Panc1 (cell line): ENCODE measurements around the gene PRR19. TPM values are rescaled to one million over a fixed set of nuclear protein-coding genes. Genes with fewer than 3 reads are reported as not detected.

Source experiments
- ATAC-seq: fragments of 200-7000 bp; cut with Tn5 transposase; 2 replicates; pipeline ENCODE4 v1.9.1; 2020; ENCODE audit warnings: mild to moderate bottlenecking, moderate library complexity
- BruUV-seq: library from RNA; stranded (reverse); fragments of 400-500 nt; replicated peaks from 2 replicates; lab custom pipeline; 2021; lab: Mats Ljungman, UMichigan
- CTCF ChIA-PET: fragments of 300-600 bp; sonication (Branson Sonifier 250); formaldehyde crosslinking; loops from one replicate; lab custom pipeline; 2022; ENCODE audit warnings: antibody characterized with exemption; lab: Charles Lee
- POLR2A ChIA-PET: fragments of 300-600 bp; sonication (Branson Sonifier 250); formaldehyde crosslinking; loops from one replicate; lab custom pipeline; 2022; ENCODE audit warnings: antibody characterized with exemption; lab: Charles Lee
- DNase-seq: peaks from one replicate; pipeline ENCODE4 v3.0.0-alpha.2; 2010; ENCODE audit warnings: low read depth, low spot score
- H3K27ac ChIP-seq: 2 replicates; pipeline ENCODE4 v1.5.1; 2011; ENCODE audit warnings: mild to moderate bottlenecking, low read length, inconsistent platforms
- H3K27me3 ChIP-seq: fragments of 200-500 bp; sonication (Bioruptor generic); 2 replicates; pipeline ENCODE4 v1.6.0; 2014; ENCODE audit warnings: low read length, inconsistent platforms; ENCODE audit not compliant: control insufficient read depth, insufficient read depth
- H3K36me3 ChIP-seq: fragments of 200-500 bp; sonication (Bioruptor generic); 2 replicates; pipeline ENCODE4 v1.5.1; 2014; ENCODE audit warnings: inconsistent platforms, mild to moderate bottlenecking, low read length, moderate library complexity; ENCODE audit not compliant: control insufficient read depth, insufficient read depth
- H3K4me1 ChIP-seq: 2 replicates; pipeline ENCODE4 v1.5.1; 2011; ENCODE audit warnings: inconsistent platforms, mild to moderate bottlenecking, low read length, moderate library complexity; ENCODE audit not compliant: control insufficient read depth, insufficient read depth
- H3K4me3 ChIP-seq, 2 experiments: 2 replicates each; pipeline ENCODE4 v1.5.1; 2011 to 2012; ENCODE audit warnings: low read depth in 2 of 2, low read length in 2 of 2, mild to moderate bottlenecking in 2 of 2, inconsistent platforms in 1 of 2, moderate library complexity in 1 of 2
- H3K9me3 ChIP-seq: fragments of 200-500 bp; sonication (Bioruptor generic); 2 replicates; pipeline ENCODE4 v1.5.1; 2014; ENCODE audit warnings: low read depth, mild to moderate bottlenecking, inconsistent platforms, low read length, moderate library complexity; ENCODE audit not compliant: control insufficient read depth, insufficient read depth
- CTCF ChIP-seq: fragments of 450-650 bp; IDR thresholded peaks from 2 replicates; pipeline ENCODE4 v1.5.1; 2017; ENCODE audit warnings: mild to moderate bottlenecking
- POLR2AphosphoS5 ChIP-seq: IDR thresholded peaks from 2 replicates; pipeline ENCODE4 v1.6.1; 2012; ENCODE audit warnings: mild to moderate bottlenecking, low read depth, low read length, moderate library complexity
- SIN3A ChIP-seq: IDR thresholded peaks from 2 replicates; pipeline ENCODE4 v1.6.1; 2012; ENCODE audit warnings: low read depth, mild to moderate bottlenecking, low read length, moderate library complexity, borderline replicate concordance; ENCODE audit not compliant: insufficient read depth
- TCF7L2 ChIP-seq: IDR thresholded peaks from 2 replicates; pipeline ENCODE4 v1.6.1; 2011; ENCODE audit warnings: mild to moderate bottlenecking, low read depth, low read length, inconsistent platforms
- in situ Hi-C: cut with HindIII; loops from 2 replicates; pipeline ENCODE4 v1.10.0; 2016; ENCODE audit warnings: low sequenced_read_pairs, low pct_unique_long_range_greater_than_20kb
- intact Hi-C: fragments of 100-400 bp; cut with micrococcal nuclease; formaldehyde crosslinking; loops from one replicate; pipeline ENCODE4 v1.10.0; 2022; ENCODE audit not compliant: unreplicated experiment
- total RNA-seq: library from RNA; stranded (reverse); gene quantifications from one replicate; pipeline ENCODE4 v1.2.1, GENCODE V29; 2021; ENCODE audit not compliant: unreplicated experiment
- TF ChIP-seq, protein P1 (sequence below), 2 experiments: IDR thresholded peaks; 2 replicates each; pipeline ENCODE4 v1.6.1; 2011 to 2012; ENCODE audit warnings: low read depth in 2 of 2, control low read depth in 1 of 2, low read length in 1 of 2, mild to moderate bottlenecking in 1 of 2, moderate library complexity in 1 of 2; ENCODE audit not compliant: insufficient read depth in 1 of 2

PRR19 gene
- total RNA-seq, 1 experiment from 2014 or later: 2.1 TPM

DNA sequence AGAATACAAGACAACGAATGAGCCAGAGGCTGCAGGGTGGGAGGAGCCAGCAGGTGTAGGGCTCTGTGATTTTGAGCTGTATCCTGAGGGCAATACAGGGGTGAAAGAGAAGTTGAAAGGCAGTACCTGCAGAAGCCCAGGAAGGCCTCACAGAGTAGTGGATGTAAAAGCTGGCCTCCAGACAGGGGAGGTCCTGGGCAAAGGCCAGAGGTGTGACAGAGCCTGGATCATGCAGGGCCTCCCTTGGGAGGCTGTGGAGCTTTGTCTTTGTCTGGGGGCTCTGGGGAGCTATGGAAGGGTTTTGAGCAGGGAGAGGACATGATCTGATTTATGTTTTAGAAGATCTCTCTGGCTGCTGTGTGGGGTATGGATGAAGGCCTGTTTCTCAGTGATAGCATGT, 26.2 kb downstream of the PRR19 start:
- Histone ChIP-seq H3K4me3 (no peak overlapping the region), H3K27ac (no peak overlapping the region), H3K4me1 (no peaks in the 10 kb centered on the region; the same call in 1 of the 2 replicates), H3K9me3 (no peaks in the 10 kb centered on the region), H3K27me3 (no peaks in the 10 kb centered on the region), H3K36me3 (no peaks in the 10 kb centered on the region; the same call in 1 of the 2 replicates)
- CTCF ChIA-PET: no interaction called here
- in situ Hi-C loops: no loop called here
- DNase-seq (no peak), ATAC-seq (no peak)
- intact Hi-C loops: no loop called here
- POLR2A ChIA-PET: no interaction called here
- TF ChIP-seq, protein P1, sequence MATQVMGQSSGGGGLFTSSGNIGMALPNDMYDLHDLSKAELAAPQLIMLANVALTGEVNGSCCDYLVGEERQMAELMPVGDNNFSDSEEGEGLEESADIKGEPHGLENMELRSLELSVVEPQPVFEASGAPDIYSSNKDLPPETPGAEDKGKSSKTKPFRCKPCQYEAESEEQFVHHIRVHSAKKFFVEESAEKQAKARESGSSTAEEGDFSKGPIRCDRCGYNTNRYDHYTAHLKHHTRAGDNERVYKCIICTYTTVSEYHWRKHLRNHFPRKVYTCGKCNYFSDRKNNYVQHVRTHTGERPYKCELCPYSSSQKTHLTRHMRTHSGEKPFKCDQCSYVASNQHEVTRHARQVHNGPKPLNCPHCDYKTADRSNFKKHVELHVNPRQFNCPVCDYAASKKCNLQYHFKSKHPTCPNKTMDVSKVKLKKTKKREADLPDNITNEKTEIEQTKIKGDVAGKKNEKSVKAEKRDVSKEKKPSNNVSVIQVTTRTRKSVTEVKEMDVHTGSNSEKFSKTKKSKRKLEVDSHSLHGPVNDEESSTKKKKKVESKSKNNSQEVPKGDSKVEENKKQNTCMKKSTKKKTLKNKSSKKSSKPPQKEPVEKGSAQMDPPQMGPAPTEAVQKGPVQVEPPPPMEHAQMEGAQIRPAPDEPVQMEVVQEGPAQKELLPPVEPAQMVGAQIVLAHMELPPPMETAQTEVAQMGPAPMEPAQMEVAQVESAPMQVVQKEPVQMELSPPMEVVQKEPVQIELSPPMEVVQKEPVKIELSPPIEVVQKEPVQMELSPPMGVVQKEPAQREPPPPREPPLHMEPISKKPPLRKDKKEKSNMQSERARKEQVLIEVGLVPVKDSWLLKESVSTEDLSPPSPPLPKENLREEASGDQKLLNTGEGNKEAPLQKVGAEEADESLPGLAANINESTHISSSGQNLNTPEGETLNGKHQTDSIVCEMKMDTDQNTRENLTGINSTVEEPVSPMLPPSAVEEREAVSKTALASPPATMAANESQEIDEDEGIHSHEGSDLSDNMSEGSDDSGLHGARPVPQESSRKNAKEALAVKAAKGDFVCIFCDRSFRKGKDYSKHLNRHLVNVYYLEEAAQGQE (IDR thresholded peaks at IDR 0.05; ENCODE audit: insufficient read depth in 1 of 2, low read depth in 2 of 2, low read length in 1 of 2): no peak
- no peak for TF ChIP-seq SIN3A
- no peak for TF ChIP-seq CTCF
- TF ChIP-seq TCF7L2: no peak
- TF ChIP-seq POLR2AphosphoS5: no peak
- BruUV-seq: no TSS peak

- no peak for DNase-seq
- H3K9me3 ChIP-seq: no peaks in the 10 kb centered on the region
- in situ Hi-C loops: no loop called here
- no TSS peak for BruUV-seq
- ATAC-seq: no peak
- H3K27ac ChIP-seq: no peak overlapping the region
- H3K36me3 ChIP-seq: no peaks in the 10 kb centered on the region; the same call in 1 of the 2 replicates
- ChIA-PET CTCF (no interaction called here), POLR2A (no interaction called here)
- intact Hi-C loops: no loop called here
- no peaks in the 10 kb centered on the region for H3K27me3 ChIP-seq
- H3K4me1 ChIP-seq: no peaks in the 10 kb centered on the region; the same call in 1 of the 2 replicates
- TF ChIP-seq TCF7L2 (no peak), SIN3A (no peak), CTCF (no peak), POLR2AphosphoS5 (no peak)
- TF ChIP-seq, protein P1 (IDR thresholded peaks at IDR 0.05; ENCODE audit: insufficient read depth in 1 of 2, low read depth in 2 of 2, low read length in 1 of 2): no peak
- H3K4me3 ChIP-seq: no peak overlapping the region
Observed at GRCh38 chr19:42328854-42329253, 26.9 kb downstream of the PRR19 start.
